ENCODE measurements around the gene ATF6. TPM values are rescaled to one million over a fixed set of nuclear protein-coding genes. Genes with fewer than 3 reads are reported as not detected.

ATF6 gene
- total and polyA plus RNA-seq, 9 of the 15 experiments (the other 6 are each of a cell fraction or from before 2014, with no cell fraction given) = 11.7 to 32.4 (median 20.4) TPM

DNA sequence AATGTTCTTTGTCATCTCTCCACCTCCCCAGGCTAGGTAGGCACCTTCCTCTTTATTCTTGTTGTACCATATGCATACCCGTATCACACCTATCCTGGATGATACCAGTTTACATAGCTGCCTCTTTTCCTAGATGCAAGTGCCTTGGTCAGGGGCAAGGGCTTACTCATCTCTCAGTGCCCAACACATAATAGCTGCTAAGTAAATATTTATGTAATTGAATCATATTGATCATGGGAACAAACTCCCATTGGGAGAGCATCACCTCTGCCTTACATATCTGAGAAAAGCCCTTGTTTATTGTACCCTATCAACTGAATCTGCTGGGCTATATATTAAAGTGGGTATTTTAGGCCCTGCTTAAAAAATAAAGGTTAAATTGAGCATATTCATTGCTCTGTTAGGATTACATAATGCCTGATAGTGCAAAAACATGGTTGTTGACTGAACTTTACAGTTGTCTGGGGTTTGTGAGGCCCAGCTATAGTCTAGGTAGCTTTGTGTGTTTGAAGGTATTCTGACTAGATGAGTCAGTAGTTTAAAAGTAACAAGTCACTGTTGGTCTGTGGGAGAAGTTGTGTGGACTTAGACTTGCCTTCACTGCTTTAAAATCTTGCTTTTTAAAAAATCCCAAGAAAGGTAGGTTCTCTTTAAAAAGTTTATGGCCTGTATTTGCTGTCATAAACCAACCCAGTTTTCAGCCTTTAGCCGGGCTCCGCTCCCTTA, 174.9 kb downstream of the ATF6 start (continued):
- TF ChIP-seq, protein P1, sequence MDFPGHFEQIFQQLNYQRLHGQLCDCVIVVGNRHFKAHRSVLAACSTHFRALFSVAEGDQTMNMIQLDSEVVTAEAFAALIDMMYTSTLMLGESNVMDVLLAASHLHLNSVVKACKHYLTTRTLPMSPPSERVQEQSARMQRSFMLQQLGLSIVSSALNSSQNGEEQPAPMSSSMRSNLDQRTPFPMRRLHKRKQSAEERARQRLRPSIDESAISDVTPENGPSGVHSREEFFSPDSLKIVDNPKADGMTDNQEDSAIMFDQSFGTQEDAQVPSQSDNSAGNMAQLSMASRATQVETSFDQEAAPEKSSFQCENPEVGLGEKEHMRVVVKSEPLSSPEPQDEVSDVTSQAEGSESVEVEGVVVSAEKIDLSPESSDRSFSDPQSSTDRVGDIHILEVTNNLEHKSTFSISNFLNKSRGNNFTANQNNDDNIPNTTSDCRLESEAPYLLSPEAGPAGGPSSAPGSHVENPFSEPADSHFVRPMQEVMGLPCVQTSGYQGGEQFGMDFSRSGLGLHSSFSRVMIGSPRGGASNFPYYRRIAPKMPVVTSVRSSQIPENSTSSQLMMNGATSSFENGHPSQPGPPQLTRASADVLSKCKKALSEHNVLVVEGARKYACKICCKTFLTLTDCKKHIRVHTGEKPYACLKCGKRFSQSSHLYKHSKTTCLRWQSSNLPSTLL (IDR thresholded peaks at IDR 0.05) = no peak
- TF ChIP-seq CEBPG (CRISPR knock-in tag; IDR thresholded peaks at IDR 0.05) (no peak), CEBPG (tag; conservative IDR thresholded peaks at IDR 0.05 in 1 of 2, IDR thresholded peaks at IDR 0.05 in 1 of 2) (no peak), ZFP1 (CRISPR knock-in tag; IDR thresholded peaks at IDR 0.05) (no peak), ZNF696 (CRISPR knock-in tag; conservative IDR thresholded peaks at IDR 0.05) (no peak), MCM7 (IDR thresholded peaks at IDR 0.05) (no peak), NCOA6 (IDR thresholded peaks at IDR 0.05) (no peak), CHD1 (IDR thresholded peaks at IDR 0.05; ENCODE audit: low read length) (no peak), SREBF2 (CRISPR knock-in tag; IDR thresholded peaks at IDR 0.05) (no peak), JUNB (CRISPR knock-in tag; conservative IDR thresholded peaks at IDR 0.05) (no peak), ZBTB7A (IDR thresholded peaks at IDR 0.05; ENCODE audit: borderline replicate concordance, control insufficient read depth, low read depth, low read length) (no peak), STAT5A (IDR thresholded peaks at IDR 0.05; ENCODE audit: borderline replicate concordance, low read length) (no peak), SAFB2 (IDR thresholded peaks at IDR 0.05; ENCODE audit: borderline replicate concordance, low read depth, low read length, severe bottlenecking) (no peak), ETV1 (tag; conservative IDR thresholded peaks at IDR 0.05; ENCODE audit: low read depth) (no peak), TCFL5 (CRISPR knock-in tag; conservative IDR thresholded peaks at IDR 0.05) (no peak)
- TF ChIP-seq, protein P2, sequence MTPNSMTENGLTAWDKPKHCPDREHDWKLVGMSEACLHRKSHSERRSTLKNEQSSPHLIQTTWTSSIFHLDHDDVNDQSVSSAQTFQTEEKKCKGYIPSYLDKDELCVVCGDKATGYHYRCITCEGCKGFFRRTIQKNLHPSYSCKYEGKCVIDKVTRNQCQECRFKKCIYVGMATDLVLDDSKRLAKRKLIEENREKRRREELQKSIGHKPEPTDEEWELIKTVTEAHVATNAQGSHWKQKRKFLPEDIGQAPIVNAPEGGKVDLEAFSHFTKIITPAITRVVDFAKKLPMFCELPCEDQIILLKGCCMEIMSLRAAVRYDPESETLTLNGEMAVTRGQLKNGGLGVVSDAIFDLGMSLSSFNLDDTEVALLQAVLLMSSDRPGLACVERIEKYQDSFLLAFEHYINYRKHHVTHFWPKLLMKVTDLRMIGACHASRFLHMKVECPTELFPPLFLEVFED (CRISPR knock-in tag; conservative IDR thresholded peaks at IDR 0.05) = no peak
- TF ChIP-seq, protein P3, sequence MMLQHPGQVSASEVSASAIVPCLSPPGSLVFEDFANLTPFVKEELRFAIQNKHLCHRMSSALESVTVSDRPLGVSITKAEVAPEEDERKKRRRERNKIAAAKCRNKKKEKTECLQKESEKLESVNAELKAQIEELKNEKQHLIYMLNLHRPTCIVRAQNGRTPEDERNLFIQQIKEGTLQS (IDR thresholded peaks at IDR 0.05) = 0 out of 2 replicates have a peak, but pooled peaks have one; percentile 12
- TF ChIP-seq, protein P3 (CRISPR knock-in tag; conservative IDR thresholded peaks at IDR 0.05) = no peak
